Stimulated activated CD4-positive, alpha-beta T cell treated with anti-CD3 and anti-CD28 coated beads, Interleukin-1b, Interleukin-23, amount 100 ng/mL, for 4 hours (primary cell): ENCODE data around the gene TUBG2.
"Not testable (repeated sequence)": the region's sequence is repeated elsewhere in the genome, so short reads cannot be mapped to it uniquely, and the experiment has no call there.

Experiments used
- DNase-seq, 2 donors: peaks; one replicate each; pipeline ENCODE4 v3.0.0-alpha.2; 2020; ENCODE audit warnings: low read depth in 2 of 2

Gene TUBG2

GRCh38 chr17:42659079-42659931 is at the start of gene TUBG2:
Gene TUBG2 (plus strand): TSS chr17:42659284. CDS start chr17:42659504, 220 bp downstream.
- peak; percentile 72 to 84 for DNase-seq

- peak in 1 of 2 donors; percentile 15 for DNase-seq
These were observed 49.0 kb upstream of the TUBG2 start for GRCh38 chr17:42609814-42610801.

- DNase-seq: no peak
These were observed 47.1 kb upstream of the TUBG2 start for GRCh38 chr17:42612013-42612412.

- no peak for DNase-seq
These were observed 45.3 kb upstream of the TUBG2 start for GRCh38 chr17:42613699-42614295.

- DNase-seq: no peak
These were observed 41.1 kb upstream of the TUBG2 start for GRCh38 chr17:42617956-42618431.

- no peak for DNase-seq
These were observed 40.5 kb upstream of the TUBG2 start for GRCh38 chr17:42618442-42619150.

- DNase-seq: not testable (repeated sequence)
These were observed 37.1 kb upstream of the TUBG2 start for GRCh38 chr17:42621987-42622386.

- DNase-seq: no peak
These were observed 35.8 kb upstream of the TUBG2 start for GRCh38 chr17:42623271-42623670.

GRCh38 chr17:42623732-42624596 is 35.1 kb upstream of the TUBG2 start:
- no peak for DNase-seq

GRCh38 chr17:42627032-42627764 is 31.9 kb upstream of the TUBG2 start:
- not testable (repeated sequence) for DNase-seq

- DNase-seq: no peak
These were observed 29.6 kb upstream of the TUBG2 start for GRCh38 chr17:42629411-42630009.

- DNase-seq: no peak
These were observed 26.1 kb upstream of the TUBG2 start for GRCh38 chr17:42632949-42633444.

GRCh38 chr17:42639525-42640113 is 19.5 kb upstream of the TUBG2 start:
- DNase-seq: no peak

- DNase-seq: no peak
These were observed 19.0 kb upstream of the TUBG2 start for GRCh38 chr17:42640121-42640520.

GRCh38 chr17:42642336-42642735 is 16.7 kb upstream of the TUBG2 start:
- no peak for DNase-seq

- no peak for DNase-seq
These were observed 11.3 kb upstream of the TUBG2 start for GRCh38 chr17:42647778-42648177.

- no peak for DNase-seq
These were observed 7.7 kb upstream of the TUBG2 start for GRCh38 chr17:42651392-42651791.
